Naive thymus-derived CD4-positive, alpha-beta T cell (primary cell): ENCODE measurements around the gene RHBDD1. TPM values are rescaled to one million over a fixed set of nuclear protein-coding genes. Genes with fewer than 3 reads are reported as not detected.

Experiments
- ATAC-seq: fragments of 150-1000 bp; cut with Tn5 transposase; 2 replicates; pipeline ENCODE4 v1.10.0; 2021; ENCODE audit warnings: mild to moderate bottlenecking, moderate library complexity
- CTCF ChIA-PET: fragments of 350-600 bp; sonication (Branson Sonifier 250); formaldehyde crosslinking; loops from one replicate; lab custom pipeline; 2021; ENCODE audit warnings: antibody characterized with exemption; lab: Charles Lee
- POLR2A ChIA-PET: fragments of 350-600 bp; sonication (Branson Sonifier 250); formaldehyde crosslinking; loops from one replicate; lab custom pipeline; 2021; ENCODE audit warnings: antibody characterized with exemption, inconsistent platforms; lab: Charles Lee
- DNase-seq, 9 donors: peaks; one replicate each; pipeline versions ENCODE4 v3.0.0 to v3.0.0-alpha.2; 2020 to 2022; ENCODE audit warnings: mixed read lengths in 1 of 9
- H3K27ac ChIP-seq: one replicate; pipeline ENCODE4 v1.7.0; 2013; ENCODE audit warnings: mild to moderate bottlenecking, low read depth, low read length, moderate library complexity
- H3K27me3 ChIP-seq, 2 donors: one replicate each; pipeline ENCODE4 v1.7.0; 2013; ENCODE audit warnings: low read length in 2 of 2, mild to moderate bottlenecking in 2 of 2, moderate library complexity in 2 of 2; ENCODE audit not compliant: control insufficient read depth in 2 of 2, insufficient read depth in 2 of 2
- H3K36me3 ChIP-seq, 3 experiments: 1 replicate in 2 of 3; 2 replicates in 1 of 3; pipeline ENCODE4 v1.7.0; 2013; ENCODE audit warnings: low read length in 3 of 3, mild to moderate bottlenecking in 3 of 3, moderate library complexity in 1 of 3; ENCODE audit not compliant: insufficient read depth in 3 of 3, control insufficient read depth in 2 of 3
- H3K4me1 ChIP-seq, 2 donors: one replicate each; pipeline ENCODE4 v1.7.0; 2013; ENCODE audit warnings: low read length in 2 of 2, mild to moderate bottlenecking in 2 of 2, moderate library complexity in 1 of 2; ENCODE audit not compliant: control insufficient read depth in 2 of 2, insufficient read depth in 2 of 2
- H3K4me3 ChIP-seq: 2 replicates; pipeline ENCODE4 v1.7.0; 2013; ENCODE audit warnings: mild to moderate bottlenecking, low read length
- H3K9me3 ChIP-seq, 3 experiments: 1 replicate in 2 of 3; 2 replicates in 1 of 3; pipeline ENCODE4 v1.7.0; 2013; ENCODE audit warnings: low read length in 3 of 3; ENCODE audit not compliant: control insufficient read depth in 2 of 3
- H3K27ac Mint-ChIP-seq, 9 donors: one replicate each; pipeline ENCODE4 v1.8.0; 2020 to 2022; ENCODE audit warnings: mixed read lengths in 9 of 9, mild to moderate bottlenecking in 8 of 9, moderate library complexity in 5 of 9, inconsistent platforms in 2 of 9
- H3K27me3 Mint-ChIP-seq, 5 donors: one replicate each; pipeline ENCODE4 v1.8.0; 2021 to 2022; ENCODE audit warnings: mixed read lengths in 5 of 5, mild to moderate bottlenecking in 1 of 5
- H3K36me3 Mint-ChIP-seq, 5 donors: one replicate each; pipeline ENCODE4 v1.8.0; 2020 to 2022; ENCODE audit warnings: mixed read lengths in 5 of 5, mild to moderate bottlenecking in 3 of 5, inconsistent platforms in 1 of 5
- H3K4me1 Mint-ChIP-seq, 7 donors: one replicate each; pipeline ENCODE4 v1.8.0; 2020 to 2022; ENCODE audit warnings: mixed read lengths in 7 of 7, mild to moderate bottlenecking in 3 of 7, inconsistent platforms in 1 of 7
- H3K4me3 Mint-ChIP-seq, 10 donors: one replicate each; pipeline ENCODE4 v1.8.0; 2020 to 2022; ENCODE audit warnings: mild to moderate bottlenecking in 10 of 10, mixed read lengths in 10 of 10, moderate library complexity in 6 of 10, inconsistent platforms in 2 of 10
- H3K9me3 Mint-ChIP-seq, 11 donors: one replicate each; pipeline ENCODE4 v1.8.0; 2020 to 2022; ENCODE audit warnings: mixed read lengths in 11 of 11, mild to moderate bottlenecking in 4 of 11, inconsistent platforms in 1 of 11, moderate library complexity in 1 of 11
- intact Hi-C, 2 donors: fragments of 100-400 bp; cut with micrococcal nuclease; formaldehyde crosslinking; loops; one replicate each; pipeline ENCODE4 v1.15.1; 2023
- polyA plus RNA-seq, 2 donors: library from polyadenylated mRNA; unstranded; fragments of 300-500 nt; fragmentation: Illumina TruSeq; gene quantifications; one replicate each; pipeline ENCODE4 v1.2.3, GENCODE V29; 2021
- total RNA-seq, 6 experiments: library from RNA in 5 of 6; stranded (reverse) in 5 of 6; gene quantifications; 1 replicate in 5 of 6; 2 replicates in 1 of 6; pipeline ENCODE4 v1.2.3 and lab custom pipeline; 2021 to 2026

RHBDD1 gene
- total and polyA plus RNA-seq, 7 experiments from 2014 or later = 21.2 to 70.8 (median 48.3) TPM

DNA sequence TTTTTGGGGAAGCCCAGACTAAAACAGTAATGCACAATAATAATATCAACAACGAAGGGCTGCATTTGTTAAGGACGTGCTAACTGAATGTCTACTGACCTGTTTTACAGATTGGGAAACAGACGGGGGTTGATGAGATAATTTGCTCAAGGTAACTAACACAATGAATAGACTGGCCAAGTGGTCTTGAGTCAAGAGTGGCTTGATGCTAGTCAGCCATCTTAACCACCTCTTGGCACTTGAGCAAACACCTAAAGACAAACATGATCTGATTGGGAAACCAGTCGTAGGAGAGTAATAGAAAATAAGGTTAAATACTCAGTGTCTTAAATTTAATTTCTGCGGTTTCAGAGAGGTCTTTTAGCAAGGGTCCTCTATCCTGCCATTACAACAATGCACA, 14.2 kb downstream of the RHBDD1 start:
- Mint-ChIP-seq H3K27me3 (no peaks in the 10 kb centered on the region), H3K27ac (no peak overlapping the region), H3K4me1 (peaks cover 2 to 40% (median 23%) of the 10 kb centered on the region in 7 donors), H3K36me3 (peaks cover 3 to 28% (median 16%) of the 10 kb centered on the region in 5 donors), H3K4me3 (no peak overlapping the region), H3K9me3 (no peaks in the 10 kb centered on the region)
- ATAC-seq (no peak), DNase-seq (no peak)
- CTCF ChIA-PET = no interaction called here
- no peaks in the 10 kb centered on the region for H3K36me3 ChIP-seq
- H3K9me3 ChIP-seq = no peaks in the 10 kb centered on the region
- no peak overlapping the region for H3K4me3 ChIP-seq
- H3K27me3 ChIP-seq = no peaks in the 10 kb centered on the region
- no peaks in the 10 kb centered on the region for H3K4me1 ChIP-seq
- H3K27ac ChIP-seq = no peak overlapping the region
- intact Hi-C loops = no loop called here
- POLR2A ChIA-PET = interaction anchor here (1.4 kb wide), 1 partner anchor 15 kb away, joined by 3 read pairs; no protein-coding TSS in a partner anchor

DNA sequence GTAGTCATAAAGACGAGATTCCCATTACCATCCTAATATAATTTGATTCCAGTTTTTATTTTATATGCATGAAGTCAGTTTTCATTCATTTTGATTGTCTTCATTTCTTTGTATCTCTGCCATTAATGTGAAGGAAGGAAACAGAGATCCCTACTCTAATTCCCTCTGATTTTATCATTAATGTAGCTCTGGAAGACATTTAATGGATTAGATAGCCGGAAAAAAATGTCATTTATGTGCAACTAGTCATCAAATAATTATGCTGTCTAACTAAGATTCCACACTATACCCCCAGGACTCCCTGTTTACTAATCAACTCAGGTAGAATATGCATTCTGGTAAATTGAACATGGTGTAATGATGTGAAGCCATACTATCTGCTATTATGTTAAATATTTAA, 19.9 kb downstream of the RHBDD1 start:
- POLR2A ChIA-PET = no interaction called here
- intact Hi-C loops = loop anchor here in 1 of 2 donors (2.0 kb wide), 2 partner anchors 17 to 19 kb away; no protein-coding TSS in a partner anchor

DNA sequence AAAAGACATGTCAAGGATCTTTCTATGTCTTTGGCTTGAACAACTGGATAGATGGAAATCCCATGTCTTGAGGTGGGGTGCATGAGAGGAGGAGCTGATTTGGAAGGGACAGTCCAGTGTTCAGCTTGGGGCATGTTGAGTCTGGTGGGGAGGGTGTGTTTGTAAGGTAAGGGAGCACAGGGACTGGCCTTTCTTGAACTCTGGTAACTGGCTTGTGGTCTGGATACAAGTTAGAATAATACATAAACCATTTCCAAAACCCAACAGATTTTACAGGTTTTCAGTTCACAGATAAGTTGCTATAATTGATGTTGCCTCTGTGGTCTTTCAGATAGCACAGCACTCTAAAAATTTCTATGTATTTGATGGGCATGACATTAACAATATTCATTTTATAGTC, 24.2 kb downstream of the RHBDD1 start:
- Mint-ChIP-seq H3K4me3 (no peak overlapping the region), H3K36me3 (peaks cover 9 to 24% (median 13%) of the 10 kb centered on the region in 5 donors), H3K27me3 (no peaks in the 10 kb centered on the region), H3K4me1 (peaks cover 17 to 54% (median 46%) of the 10 kb centered on the region in 7 donors), H3K27ac (peak overlapping the region in 1 of 9 donors; percentile 2), H3K9me3 (no peaks in the 10 kb centered on the region)
- Histone ChIP-seq H3K36me3 (peaks cover 0 to 5% (median 0%) of the 10 kb centered on the region in 3 experiments), H3K9me3 (no peaks in the 10 kb centered on the region), H3K4me1 (no peaks in the 10 kb centered on the region), H3K4me3 (no peak overlapping the region), H3K27me3 (no peaks in the 10 kb centered on the region), H3K27ac (no peak overlapping the region)
- POLR2A ChIA-PET = no interaction called here
- DNase-seq (no peak), ATAC-seq (no peak)
- CTCF ChIA-PET = no interaction called here
- intact Hi-C loops = no loop called here

More for the DNA sequence above, 19.9 kb downstream of the RHBDD1 start:
- peaks cover 0 to 27% (median 12%) of the 10 kb centered on the region in 5 donors for H3K36me3 Mint-ChIP-seq
- DNase-seq (no peak), ATAC-seq (no peak)
- no peaks in the 10 kb centered on the region for H3K36me3 ChIP-seq
- no peaks in the 10 kb centered on the region for H3K9me3 ChIP-seq
- H3K27ac Mint-ChIP-seq = no peak overlapping the region
- no peaks in the 10 kb centered on the region for H3K27me3 Mint-ChIP-seq
- H3K27ac ChIP-seq = no peak overlapping the region
- H3K27me3 ChIP-seq = no peaks in the 10 kb centered on the region
- H3K4me1 Mint-ChIP-seq = peaks cover 7 to 35% (median 23%) of the 10 kb centered on the region in 7 donors
- CTCF ChIA-PET = no interaction called here
- no peak overlapping the region for H3K4me3 Mint-ChIP-seq
- H3K4me3 ChIP-seq = no peak overlapping the region
- H3K4me1 ChIP-seq = no peaks in the 10 kb centered on the region
- H3K9me3 Mint-ChIP-seq = no peaks in the 10 kb centered on the region

DNA sequence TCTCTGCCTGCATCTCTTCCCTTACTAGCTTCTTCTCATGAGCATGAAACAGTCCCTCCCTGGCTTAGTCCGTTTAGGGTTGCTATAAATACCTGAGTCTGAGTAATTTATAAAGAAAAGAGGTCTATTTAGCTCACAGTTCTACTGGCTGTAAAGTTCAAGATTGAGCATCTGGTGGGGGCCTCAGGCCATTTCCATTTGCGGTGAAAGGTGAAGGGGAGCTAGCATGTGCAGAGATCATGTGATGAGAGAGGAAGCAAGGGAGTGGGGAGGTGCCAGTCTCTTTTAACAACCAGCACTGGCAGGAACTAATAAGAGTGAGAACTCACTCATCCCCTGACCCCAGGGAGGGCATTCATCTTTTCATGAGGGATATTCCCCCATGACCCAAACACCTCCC, 26.8 kb downstream of the RHBDD1 start:
- ATAC-seq (no peak), DNase-seq (no peak)
- Histone ChIP-seq H3K4me1 (no peaks in the 10 kb centered on the region), H3K27ac (no peak overlapping the region), H3K27me3 (no peaks in the 10 kb centered on the region), H3K9me3 (no peaks in the 10 kb centered on the region), H3K4me3 (no peak overlapping the region), H3K36me3 (peaks cover 0 to 17% (median 0%) of the 10 kb centered on the region in 3 experiments)
- ChIA-PET CTCF (interaction anchor here (0.7 to 1.4 kb wide), 2 partner anchors 15 to 28 kb away, joined by 3 to 5 read pairs; no protein-coding TSS in a partner anchor), POLR2A (interaction anchor here (0.6 kb wide), 1 partner anchor 30 kb away, joined by 3 read pairs; no protein-coding TSS in a partner anchor)
- Mint-ChIP-seq H3K4me3 (no peak overlapping the region), H3K27ac (peak overlapping the region in 1 of 9 donors; percentile 13), H3K27me3 (no peaks in the 10 kb centered on the region), H3K9me3 (no peaks in the 10 kb centered on the region), H3K36me3 (peaks cover 15 to 38% (median 25%) of the 10 kb centered on the region in 5 donors), H3K4me1 (peaks cover 17 to 62% (median 46%) of the 10 kb centered on the region in 7 donors)
- intact Hi-C loops = no loop called here

DNA sequence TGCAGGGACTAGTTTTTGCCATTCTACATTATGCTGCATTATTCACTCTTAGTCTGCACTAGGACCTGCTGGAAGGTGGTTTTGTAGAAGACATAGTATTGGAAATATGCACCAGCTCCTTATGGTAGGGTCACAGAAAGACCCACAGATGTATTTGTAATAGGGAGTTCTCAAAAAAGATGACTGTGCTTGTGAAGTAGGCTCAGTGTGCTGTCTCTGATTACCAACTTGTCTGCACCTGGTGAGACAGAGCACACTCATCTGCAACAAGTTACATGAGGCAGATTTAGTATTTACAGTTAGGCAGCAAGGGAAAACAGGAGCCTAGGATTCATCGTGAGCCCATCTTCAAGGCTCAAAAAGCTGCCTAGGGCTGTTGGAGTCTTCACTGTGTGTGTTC, 29.4 kb downstream of the RHBDD1 start:
- POLR2A ChIA-PET = no interaction called here
- H3K27ac Mint-ChIP-seq = no peak overlapping the region
- CTCF ChIA-PET = no interaction called here

DNA sequence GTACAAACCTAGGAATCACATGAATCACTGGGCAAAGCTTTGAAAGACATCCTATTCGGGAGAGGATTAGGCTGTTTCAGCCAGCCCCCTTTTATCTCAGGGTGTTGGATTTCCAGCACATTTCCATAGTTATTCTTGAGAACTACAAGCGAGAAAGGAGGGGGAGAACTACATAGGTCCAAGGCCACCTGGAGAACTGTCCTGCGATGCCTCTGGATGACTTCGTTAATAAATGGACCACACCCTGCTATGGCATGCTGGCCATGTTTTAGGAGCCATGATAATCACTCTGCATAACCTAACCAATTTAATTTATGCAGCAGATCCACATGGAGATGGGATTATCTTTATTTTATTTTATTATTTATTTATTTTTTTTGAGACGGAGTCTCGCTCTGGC, 29.9 kb downstream of the RHBDD1 start:
- peaks cover 17 to 60% (median 49%) of the 10 kb centered on the region in 7 donors for H3K4me1 Mint-ChIP-seq
- peaks cover 25 to 64% (median 54%) of the 10 kb centered on the region in 5 donors for H3K36me3 Mint-ChIP-seq
- CTCF ChIA-PET = no interaction called here
- H3K4me3 ChIP-seq = no peak overlapping the region
- H3K9me3 Mint-ChIP-seq = peaks cover 0 to 2% (median 0%) of the 10 kb centered on the region in 11 donors
- no peaks in the 10 kb centered on the region for H3K9me3 ChIP-seq
- DNase-seq (no peak), ATAC-seq (no peak)
- no peak overlapping the region for H3K27ac Mint-ChIP-seq
- intact Hi-C loops = no loop called here
- H3K27me3 ChIP-seq = no peaks in the 10 kb centered on the region
- H3K4me3 Mint-ChIP-seq = no peak overlapping the region
- peaks cover 0 to 26% (median 0%) of the 10 kb centered on the region in 3 experiments for H3K36me3 ChIP-seq
- no peaks in the 10 kb centered on the region for H3K27me3 Mint-ChIP-seq
- H3K27ac ChIP-seq = no peak overlapping the region
- no peaks in the 10 kb centered on the region for H3K4me1 ChIP-seq
- POLR2A ChIA-PET = no interaction called here

More for the DNA sequence above, 29.4 kb downstream of the RHBDD1 start:
- ATAC-seq = no peak
- Histone ChIP-seq H3K4me1 (no peaks in the 10 kb centered on the region), H3K36me3 (peaks cover 0 to 26% (median 0%) of the 10 kb centered on the region in 3 experiments), H3K4me3 (no peak overlapping the region), H3K27ac (no peak overlapping the region), H3K9me3 (no peaks in the 10 kb centered on the region), H3K27me3 (no peaks in the 10 kb centered on the region)
- Mint-ChIP-seq H3K27me3 (no peaks in the 10 kb centered on the region), H3K4me3 (no peak overlapping the region), H3K4me1 (peaks cover 18 to 62% (median 51%) of the 10 kb centered on the region in 7 donors), H3K9me3 (peaks cover 0 to 2% (median 0%) of the 10 kb centered on the region in 11 donors), H3K36me3 (peaks cover 23 to 59% (median 50%) of the 10 kb centered on the region in 5 donors)
- intact Hi-C loops = no loop called here
- no peak for DNase-seq
